ENCODE measurements around the gene OTOP1.
"Not testable (repeated sequence)": the region's sequence is repeated elsewhere in the genome, so short reads cannot be mapped to it uniquely, and the experiment has no call there.

Gene OTOP1

GRCh38 chr4:4254666-4255065, 27.9 kb upstream of the OTOP1 start:
- Histone ChIP-seq H3K79me1 (ENCODE audit: low read length) (no peaks in the 10 kb centered on the region), H2BK5ac (ENCODE audit: low read depth, low read length, poor library complexity) (no peak overlapping the region), H3K23ac (ENCODE audit: low read length) (no peak overlapping the region), H3K27ac (ENCODE audit: low read depth, low read length) (no peak overlapping the region), H3K4me3 (ENCODE audit: low read depth, low read length) (no peak overlapping the region), H4K91ac (ENCODE audit: low read depth, low read length) (no peak overlapping the region), H4K8ac (ENCODE audit: low read depth, low read length) (no peak overlapping the region), H3K9me3 (ENCODE audit: insufficient read depth, low read depth, low read length) (no peaks in the 10 kb centered on the region), H3K36me3 (ENCODE audit: control insufficient read depth in 1 of 2, insufficient read depth in 2 of 2, low read length in 2 of 2) (no peaks in the 10 kb centered on the region), H3K14ac (ENCODE audit: low read length) (no peak overlapping the region), H2AFZ (ENCODE audit: insufficient read depth, low read length, poor library complexity) (no peak overlapping the region), H3K4me1 (ENCODE audit: control insufficient read depth in 1 of 2, insufficient read depth in 2 of 2, low read length in 2 of 2) (no peaks in the 10 kb centered on the region), H3K4me2 (ENCODE audit: low read length) (no peak overlapping the region), H3K79me2 (ENCODE audit: control insufficient read depth, insufficient read depth, low read length, poor library complexity) (no peaks in the 10 kb centered on the region), H3K4ac (ENCODE audit: low read depth, low read length) (no peak overlapping the region), H3K18ac (ENCODE audit: low read length) (no peak overlapping the region), H3K27me3 (ENCODE audit: insufficient read depth, low read length) (no peaks in the 10 kb centered on the region), H4K12ac (ENCODE audit: low read depth, low read length) (no peak overlapping the region), H3K9ac (ENCODE audit: low read length) (no peak overlapping the region), H2AK5ac (ENCODE audit: low read length) (no peak overlapping the region), H2BK120ac (ENCODE audit: insufficient read depth, low read length, poor library complexity) (no peak overlapping the region), H2BK12ac (ENCODE audit: low read length) (no peak overlapping the region)
- WGBS (ENCODE audit: extremely low coverage, insufficient coverage, insufficient read length) = no CpG with 5 or more reads among the region's 6 CpGs
- DNase-seq = no peak

GRCh38 chr4:4254199-4254598, 27.5 kb upstream of the OTOP1 start:
- H3K18ac ChIP-seq (ENCODE audit: low read length) = no peak overlapping the region
- H3K9ac ChIP-seq (ENCODE audit: low read length) = no peak overlapping the region
- no peak overlapping the region for H4K12ac ChIP-seq (ENCODE audit: low read depth, low read length)
- H4K8ac ChIP-seq (ENCODE audit: low read depth, low read length) = no peak overlapping the region
- H3K27me3 ChIP-seq (ENCODE audit: insufficient read depth, low read length) = no peaks in the 10 kb centered on the region
- no peaks in the 10 kb centered on the region for H3K9me3 ChIP-seq (ENCODE audit: insufficient read depth, low read depth, low read length)
- no peak overlapping the region for H2AK5ac ChIP-seq (ENCODE audit: low read length)
- no peak for DNase-seq
- no peak overlapping the region for H3K27ac ChIP-seq (ENCODE audit: low read depth, low read length)
- H3K4ac ChIP-seq (ENCODE audit: low read depth, low read length) = no peak overlapping the region
- H3K23ac ChIP-seq (ENCODE audit: low read length) = no peak overlapping the region
- no peak overlapping the region for H3K14ac ChIP-seq (ENCODE audit: low read length)
- H3K79me1 ChIP-seq (ENCODE audit: low read length) = no peaks in the 10 kb centered on the region
- no peaks in the 10 kb centered on the region for H3K4me1 ChIP-seq (ENCODE audit: control insufficient read depth in 1 of 2, insufficient read depth in 2 of 2, low read length in 2 of 2)
- no peak overlapping the region for H2BK5ac ChIP-seq (ENCODE audit: low read depth, low read length, poor library complexity)
- H2BK12ac ChIP-seq (ENCODE audit: low read length) = no peak overlapping the region
- no CpG with 5 or more reads among the region's 11 CpGs for WGBS (ENCODE audit: extremely low coverage, insufficient coverage, insufficient read length)
- no peak overlapping the region for H2BK120ac ChIP-seq (ENCODE audit: insufficient read depth, low read length, poor library complexity)
- no peak overlapping the region for H4K91ac ChIP-seq (ENCODE audit: low read depth, low read length)
- H3K4me2 ChIP-seq (ENCODE audit: low read length) = no peak overlapping the region
- H3K36me3 ChIP-seq (ENCODE audit: control insufficient read depth in 1 of 2, insufficient read depth in 2 of 2, low read length in 2 of 2) = no peaks in the 10 kb centered on the region
- no peak overlapping the region for H2AFZ ChIP-seq (ENCODE audit: insufficient read depth, low read length, poor library complexity)
- H3K79me2 ChIP-seq (ENCODE audit: control insufficient read depth, insufficient read depth, low read length, poor library complexity) = no peaks in the 10 kb centered on the region
- no peak overlapping the region for H3K4me3 ChIP-seq (ENCODE audit: low read depth, low read length)

GRCh38 chr4:4249866-4250265, 23.1 kb upstream of the OTOP1 start:
- Histone ChIP-seq H3K36me3 (ENCODE audit: control insufficient read depth in 1 of 2, insufficient read depth in 2 of 2, low read length in 2 of 2) (peaks cover 0 to 5% of the 10 kb centered on the region in 2 experiments), H3K4ac (ENCODE audit: low read depth, low read length) (no peak overlapping the region), H4K8ac (ENCODE audit: low read depth, low read length) (no peak overlapping the region), H4K91ac (ENCODE audit: low read depth, low read length) (no peak overlapping the region), H3K14ac (ENCODE audit: low read length) (no peak overlapping the region), H4K12ac (ENCODE audit: low read depth, low read length) (no peak overlapping the region), H3K79me2 (ENCODE audit: control insufficient read depth, insufficient read depth, low read length, poor library complexity) (peaks cover 4% of the 10 kb centered on the region), H3K9ac (ENCODE audit: low read length) (no peak overlapping the region), H2BK120ac (ENCODE audit: insufficient read depth, low read length, poor library complexity) (no peak overlapping the region), H3K4me3 (ENCODE audit: low read depth, low read length) (no peak overlapping the region), H2AK5ac (ENCODE audit: low read length) (no peak overlapping the region), H2AFZ (ENCODE audit: insufficient read depth, low read length, poor library complexity) (no peak overlapping the region), H3K79me1 (ENCODE audit: low read length) (peaks cover 8% of the 10 kb centered on the region), H2BK12ac (ENCODE audit: low read length) (no peak overlapping the region), H3K27me3 (ENCODE audit: insufficient read depth, low read length) (no peaks in the 10 kb centered on the region), H3K4me1 (ENCODE audit: control insufficient read depth in 1 of 2, insufficient read depth in 2 of 2, low read length in 2 of 2) (peaks cover 3 to 8% of the 10 kb centered on the region in 2 experiments), H3K9me3 (ENCODE audit: insufficient read depth, low read depth, low read length) (no peaks in the 10 kb centered on the region), H3K23ac (ENCODE audit: low read length) (no peak overlapping the region), H2BK5ac (ENCODE audit: low read depth, low read length, poor library complexity) (no peak overlapping the region), H3K4me2 (ENCODE audit: low read length) (no peak overlapping the region), H3K18ac (ENCODE audit: low read length) (no peak overlapping the region), H3K27ac (ENCODE audit: low read depth, low read length) (no peak overlapping the region)
- no CpG with 5 or more reads among the region's 8 CpGs for WGBS (ENCODE audit: extremely low coverage, insufficient coverage, insufficient read length)
- no peak for DNase-seq

GRCh38 chr4:4249342-4249741, 22.6 kb upstream of the OTOP1 start:
- H3K27ac ChIP-seq (ENCODE audit: low read depth, low read length); H3K4me3 ChIP-seq (ENCODE audit: low read depth, low read length); H3K14ac ChIP-seq (ENCODE audit: low read length); H3K4me1 ChIP-seq (ENCODE audit: control insufficient read depth in 1 of 2, insufficient read depth in 2 of 2, low read length in 2 of 2); H2AFZ ChIP-seq (ENCODE audit: insufficient read depth, low read length, poor library complexity); H3K4me2 ChIP-seq (ENCODE audit: low read length); H3K18ac ChIP-seq (ENCODE audit: low read length); H3K79me2 ChIP-seq (ENCODE audit: control insufficient read depth, insufficient read depth, low read length, poor library complexity); H3K9ac ChIP-seq (ENCODE audit: low read length); H2BK120ac ChIP-seq (ENCODE audit: insufficient read depth, low read length, poor library complexity); H2BK5ac ChIP-seq (ENCODE audit: low read depth, low read length, poor library complexity); H3K27me3 ChIP-seq (ENCODE audit: insufficient read depth, low read length); DNase-seq; H3K79me1 ChIP-seq (ENCODE audit: low read length); H2AK5ac ChIP-seq (ENCODE audit: low read length); H3K23ac ChIP-seq (ENCODE audit: low read length); H4K91ac ChIP-seq (ENCODE audit: low read depth, low read length); H3K9me3 ChIP-seq (ENCODE audit: insufficient read depth, low read depth, low read length); H2BK12ac ChIP-seq (ENCODE audit: low read length); H4K12ac ChIP-seq (ENCODE audit: low read depth, low read length); H3K4ac ChIP-seq (ENCODE audit: low read depth, low read length): not testable (repeated sequence)
- WGBS (ENCODE audit: extremely low coverage, insufficient coverage, insufficient read length) = 100% methylated on average over 1 of the region's 15 CpGs
- peaks cover 3 to 10% of the 10 kb centered on the region in 2 experiments for H3K36me3 ChIP-seq (ENCODE audit: control insufficient read depth in 1 of 2, insufficient read depth in 2 of 2, low read length in 2 of 2)
- H4K8ac ChIP-seq (ENCODE audit: low read depth, low read length) = peak overlapping the region; percentile 20
